ENCODE measurements around the gene MAP3K5.
A peak's percentile ranks its signal among the peaks of the same experiment; 100 is the strongest.
"Not testable (repeated sequence)": the region's sequence is repeated elsewhere in the genome, so short reads cannot be mapped to it uniquely, and the experiment has no call there.

MAP3K5 gene

DNA sequence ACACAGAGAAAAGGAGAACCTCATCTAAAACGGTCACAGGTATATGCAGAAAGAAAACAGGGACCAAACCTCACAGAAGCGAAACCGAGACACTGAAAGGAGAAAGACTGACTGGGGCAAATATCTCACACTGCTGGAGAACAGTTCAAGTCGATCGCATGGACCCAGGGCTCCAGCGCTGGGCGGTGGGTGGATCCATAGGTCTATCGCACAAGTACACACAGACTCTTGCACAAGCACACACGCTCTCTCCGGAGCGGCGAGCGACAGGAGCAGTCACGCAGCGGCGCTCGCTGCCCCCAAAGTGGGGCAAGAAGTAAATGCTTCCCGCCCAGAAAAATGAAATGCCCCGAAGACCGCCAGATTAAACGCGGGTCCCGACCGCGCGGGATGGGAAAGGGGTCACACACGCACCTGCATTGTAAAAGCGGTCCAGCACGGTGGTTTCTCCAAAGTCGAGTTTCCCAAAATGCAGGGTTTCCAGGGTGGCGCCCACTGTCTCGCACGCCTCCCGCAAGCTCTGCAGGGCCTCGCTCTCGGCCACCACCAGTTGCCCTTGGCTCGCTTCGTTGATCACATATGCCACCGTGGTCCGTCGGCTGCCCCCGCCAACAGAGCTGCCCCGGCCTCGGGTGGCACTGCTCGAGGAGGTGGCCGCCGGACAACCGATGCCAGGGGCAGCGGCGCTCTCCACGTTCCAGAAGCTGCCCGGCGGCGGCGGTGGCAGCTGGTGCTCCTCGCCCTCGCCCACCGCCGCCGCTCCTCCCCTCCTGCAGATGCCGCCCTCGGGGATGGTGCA, 782 bp downstream of the MAP3K5 start:
- Histone ChIP-seq H3K27me3 (no peaks in the 10 kb centered on the region), H3K27ac (peak overlapping the region; percentile 91), H3K36me3 (no peaks in the 10 kb centered on the region), H3K4me3 (ENCODE audit: low read depth in 1 of 2, low read length in 1 of 2) (peak overlapping the region; percentile 90 to 96), H3K4me1 (ENCODE audit: control insufficient read depth in 1 of 2, insufficient read depth in 1 of 2, low read depth in 1 of 2, low read length in 1 of 2) (peaks cover 54 to 58% of the 10 kb centered on the region in 2 experiments), H3K9me3 (no peaks in the 10 kb centered on the region)
- TF ChIP-seq, protein P1, sequence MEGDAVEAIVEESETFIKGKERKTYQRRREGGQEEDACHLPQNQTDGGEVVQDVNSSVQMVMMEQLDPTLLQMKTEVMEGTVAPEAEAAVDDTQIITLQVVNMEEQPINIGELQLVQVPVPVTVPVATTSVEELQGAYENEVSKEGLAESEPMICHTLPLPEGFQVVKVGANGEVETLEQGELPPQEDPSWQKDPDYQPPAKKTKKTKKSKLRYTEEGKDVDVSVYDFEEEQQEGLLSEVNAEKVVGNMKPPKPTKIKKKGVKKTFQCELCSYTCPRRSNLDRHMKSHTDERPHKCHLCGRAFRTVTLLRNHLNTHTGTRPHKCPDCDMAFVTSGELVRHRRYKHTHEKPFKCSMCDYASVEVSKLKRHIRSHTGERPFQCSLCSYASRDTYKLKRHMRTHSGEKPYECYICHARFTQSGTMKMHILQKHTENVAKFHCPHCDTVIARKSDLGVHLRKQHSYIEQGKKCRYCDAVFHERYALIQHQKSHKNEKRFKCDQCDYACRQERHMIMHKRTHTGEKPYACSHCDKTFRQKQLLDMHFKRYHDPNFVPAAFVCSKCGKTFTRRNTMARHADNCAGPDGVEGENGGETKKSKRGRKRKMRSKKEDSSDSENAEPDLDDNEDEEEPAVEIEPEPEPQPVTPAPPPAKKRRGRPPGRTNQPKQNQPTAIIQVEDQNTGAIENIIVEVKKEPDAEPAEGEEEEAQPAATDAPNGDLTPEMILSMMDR (IDR thresholded peaks at IDR 0.05) = no peak

DNA sequence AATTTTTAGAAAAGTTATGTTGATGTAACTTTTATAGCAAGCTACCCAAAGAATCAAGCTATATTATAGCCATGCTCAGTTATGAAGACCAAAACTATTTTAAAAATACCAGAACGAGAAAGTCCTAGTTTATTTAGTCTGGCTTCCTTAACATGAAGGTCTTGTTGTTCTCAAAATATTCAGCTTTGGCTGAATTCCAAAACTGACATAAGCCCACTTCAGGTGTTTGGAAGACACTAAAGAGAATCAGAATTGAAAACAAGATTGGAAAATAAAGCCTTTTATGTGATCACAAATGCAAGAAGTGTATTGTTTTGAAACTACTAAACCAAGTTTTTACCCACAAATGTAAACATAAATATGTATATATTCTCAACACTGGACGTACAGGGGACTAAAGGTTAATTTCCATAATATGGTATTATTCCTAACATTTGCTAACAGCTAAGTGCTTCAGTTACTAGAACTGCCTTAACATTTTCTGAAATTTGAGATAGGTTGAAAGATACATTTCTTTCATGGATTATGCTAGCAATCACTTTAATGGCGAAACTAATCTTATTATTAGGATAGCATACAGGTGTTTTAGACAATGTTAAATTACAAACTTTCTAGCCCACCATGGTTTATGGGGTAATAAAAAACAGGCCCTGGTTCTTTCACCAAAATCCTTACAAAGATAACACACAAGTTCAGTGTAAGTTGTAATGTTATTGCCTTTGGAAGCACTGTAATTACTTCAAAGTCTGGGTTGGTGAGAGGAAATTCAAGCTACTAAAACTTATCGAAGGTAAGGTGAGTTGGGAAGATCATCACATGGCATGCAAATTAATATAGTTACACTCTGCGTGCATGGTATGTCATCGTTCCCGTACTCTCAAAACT, 1.6 kb downstream of the MAP3K5 start:
- Histone ChIP-seq H3K9me3 (no peaks in the 10 kb centered on the region), H3K4me3 (ENCODE audit: low read depth in 1 of 2, low read length in 1 of 2) (peak overlapping the region; percentile 90 to 96), H3K4me1 (ENCODE audit: control insufficient read depth in 1 of 2, insufficient read depth in 1 of 2, low read depth in 1 of 2, low read length in 1 of 2) (peaks cover 63 to 66% of the 10 kb centered on the region in 2 experiments), H3K27me3 (no peaks in the 10 kb centered on the region), H3K36me3 (peaks cover 4% of the 10 kb centered on the region), H3K27ac (peak overlapping the region; percentile 91)
- TF ChIP-seq, protein P1 (IDR thresholded peaks at IDR 0.05) = no peak

DNA sequence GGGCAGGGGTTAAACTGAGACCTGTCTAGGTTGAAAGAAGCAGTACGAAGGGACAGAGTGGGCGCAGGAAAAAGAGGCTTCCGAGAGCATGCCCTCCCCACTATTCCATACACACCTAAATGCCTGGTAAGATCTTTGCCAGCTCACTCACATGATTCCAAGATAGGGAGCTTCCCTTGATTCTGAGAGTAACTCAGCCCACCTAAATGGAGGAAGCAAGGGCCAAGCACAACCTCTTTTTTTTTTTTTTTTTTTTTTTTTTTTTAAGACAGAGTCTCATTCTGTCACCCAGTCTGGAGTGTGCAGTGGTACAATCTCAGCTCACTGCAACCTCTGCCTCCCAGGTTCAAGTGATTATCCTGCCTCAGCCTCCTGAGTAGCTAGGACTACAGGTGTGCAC, 2.8 kb downstream of the MAP3K5 start:
- not testable (repeated sequence) for H3K9me3 ChIP-seq, H3K36me3 ChIP-seq, H3K27me3 ChIP-seq
- H3K4me1 ChIP-seq (ENCODE audit: control insufficient read depth in 1 of 2, insufficient read depth in 1 of 2, low read depth in 1 of 2, low read length in 1 of 2) = peaks cover 74 to 75% of the 10 kb centered on the region in 2 experiments
- peak overlapping the region; percentile 91 for H3K27ac ChIP-seq
- peak overlapping the region; percentile 90 to 96 for H3K4me3 ChIP-seq (ENCODE audit: low read depth in 1 of 2, low read length in 1 of 2)

DNA sequence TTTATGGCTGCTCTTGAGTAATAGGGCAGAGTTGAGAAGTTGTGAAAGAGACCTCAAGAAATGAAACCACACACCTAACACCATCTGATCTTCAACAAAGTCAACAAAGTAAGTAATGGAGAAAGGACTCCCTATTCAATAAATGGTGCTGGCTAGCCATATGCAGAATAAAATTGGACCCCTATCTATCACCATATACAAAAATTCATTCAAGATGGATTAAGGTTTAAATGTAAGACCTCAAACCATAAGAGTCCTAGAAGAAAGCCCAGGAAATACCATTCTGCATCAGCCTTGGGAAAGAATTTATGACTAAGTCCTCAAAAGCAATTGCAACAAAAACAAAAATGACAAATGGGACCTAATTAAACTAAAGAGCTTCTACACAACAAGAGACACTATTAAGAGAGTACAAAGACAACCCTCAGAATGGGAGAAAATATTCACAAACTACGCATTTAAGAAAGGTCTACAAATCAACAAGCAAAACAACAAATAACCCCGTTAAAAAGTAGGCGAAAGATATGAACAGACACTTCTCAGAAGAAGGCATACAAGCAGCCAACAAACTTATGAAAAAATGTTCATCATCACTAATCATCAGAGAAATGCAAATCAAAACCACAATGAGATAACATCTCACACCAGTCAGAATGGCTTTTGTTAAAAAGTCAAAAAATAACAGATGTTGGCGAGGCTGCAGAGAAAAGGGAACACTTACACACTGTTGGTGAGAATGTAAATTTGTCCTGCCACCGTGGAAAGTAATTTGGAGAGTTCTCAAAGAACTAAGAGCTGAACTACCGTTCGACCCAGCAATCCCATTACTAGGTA, 4.0 kb downstream of the MAP3K5 start:
- TF ChIP-seq, protein P1 (IDR thresholded peaks at IDR 0.05) = no peak
- Histone ChIP-seq H3K36me3 (peaks cover 6% of the 10 kb centered on the region), H3K9me3 (no peaks in the 10 kb centered on the region), H3K27me3 (no peaks in the 10 kb centered on the region), H3K4me3 (ENCODE audit: low read depth in 1 of 2, low read length in 1 of 2) (peak overlapping the region; percentile 90 to 96), H3K27ac (peak overlapping the region; percentile 91), H3K4me1 (ENCODE audit: control insufficient read depth in 1 of 2, insufficient read depth in 1 of 2, low read depth in 1 of 2, low read length in 1 of 2) (peaks cover 74 to 82% of the 10 kb centered on the region in 2 experiments)

DNA sequence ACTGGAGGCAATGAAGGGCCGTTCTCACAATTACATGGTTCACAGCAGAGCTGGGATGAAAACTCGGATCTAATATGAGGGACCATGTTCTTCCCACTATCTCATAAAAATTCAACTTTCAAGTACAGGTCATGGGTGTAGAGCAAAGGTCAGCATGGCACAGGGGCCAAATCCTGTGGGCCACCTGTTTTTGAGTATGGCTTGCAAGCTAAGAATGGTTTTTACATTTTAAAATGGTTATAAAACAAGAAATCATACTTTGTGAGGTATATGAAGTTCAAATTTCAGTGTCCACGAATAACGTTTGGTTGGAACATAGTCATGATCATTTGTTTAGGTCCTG, 4.6 kb downstream of the MAP3K5 start:
- Histone ChIP-seq H3K4me1 (ENCODE audit: control insufficient read depth in 1 of 2, insufficient read depth in 1 of 2, low read depth in 1 of 2, low read length in 1 of 2) (peaks cover 74 to 84% of the 10 kb centered on the region in 2 experiments), H3K36me3 (peaks cover 6% of the 10 kb centered on the region), H3K27ac (peak overlapping the region; percentile 91), H3K9me3 (no peaks in the 10 kb centered on the region), H3K27me3 (no peaks in the 10 kb centered on the region), H3K4me3 (ENCODE audit: low read depth in 1 of 2, low read length in 1 of 2) (peak overlapping the region; percentile 90 to 96)
- TF ChIP-seq, protein P1 (IDR thresholded peaks at IDR 0.05) = no peak

All from neutrophil (primary cell).